ENCODE measurements around the gene AKAP8. TPM values are rescaled to one million over a fixed set of nuclear protein-coding genes. Genes with fewer than 3 reads are reported as not detected.

AKAP8 gene
- total RNA-seq, 1 experiment from 2014 or later, result 50.8 TPM

DNA sequence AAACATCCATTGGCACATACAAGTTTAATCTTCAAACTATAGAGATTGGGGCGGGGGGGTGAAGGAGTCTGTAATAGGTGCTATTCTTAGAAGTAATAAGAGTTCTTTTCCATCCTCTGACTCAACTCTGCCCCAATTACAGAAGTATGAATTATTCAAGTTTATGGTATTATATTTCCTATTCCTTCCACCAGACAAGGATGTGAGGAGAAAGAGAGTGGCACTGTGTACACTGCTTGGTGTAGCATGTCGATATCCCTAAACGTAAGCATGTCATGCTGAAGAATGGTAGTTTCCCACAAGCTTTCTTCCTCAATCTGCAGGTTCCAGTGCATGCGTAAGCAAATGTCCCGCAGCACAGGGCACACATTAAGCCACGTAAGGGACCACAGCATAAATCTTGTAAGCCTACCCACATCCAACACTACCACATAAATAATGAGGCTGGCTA is 61.3 kb downstream of the AKAP8 start:
- Histone ChIP-seq H3K36me3 (ENCODE audit: control insufficient read depth, insufficient read depth, low read length) (no peaks in the 10 kb centered on the region), H3K27me3 (ENCODE audit: control insufficient read depth, insufficient read depth, low read length) (no peaks in the 10 kb centered on the region), H3K4me3 (ENCODE audit: low read depth in 2 of 2, low read length in 2 of 2) (no peak overlapping the region), H3K9me3 (ENCODE audit: control insufficient read depth, insufficient read depth, low read depth, low read length) (no peaks in the 10 kb centered on the region), H3K4me1 (ENCODE audit: control insufficient read depth, insufficient read depth, low read length) (peaks cover 29% of the 10 kb centered on the region), H3K27ac (ENCODE audit: low read length) (no peak overlapping the region)
- ChIA-PET POLR2A (no interaction called here), CTCF (no interaction called here)
- in situ Hi-C loops (cut with HindIII; ENCODE audit: low pct_unique_long_range_greater_than_20kb, low sequenced_read_pairs), result no loop called here
- intact Hi-C loops (cut with micrococcal nuclease; ENCODE audit: unreplicated experiment), result no loop called here
- no peak for ATAC-seq
- no TSS peak for BruUV-seq (replicated peaks)
- no peak for TF ChIP-seq CTCF (IDR thresholded peaks at IDR 0.05)
- no peak for TF ChIP-seq TCF7L2 (IDR thresholded peaks at IDR 0.05; ENCODE audit: low read depth, low read length)
- TF ChIP-seq POLR2AphosphoS5 (IDR thresholded peaks at IDR 0.05; ENCODE audit: low read depth, low read length), result no peak
- no peak for TF ChIP-seq REST (IDR thresholded peaks at IDR 0.05; ENCODE audit: insufficient read depth in 1 of 2, low read depth in 2 of 2, low read length in 1 of 2)
- TF ChIP-seq SIN3A (IDR thresholded peaks at IDR 0.05; ENCODE audit: borderline replicate concordance, insufficient read depth, low read depth, low read length), result no peak
- DNase-seq (ENCODE audit: low read depth, low spot score), result no peak

DNA sequence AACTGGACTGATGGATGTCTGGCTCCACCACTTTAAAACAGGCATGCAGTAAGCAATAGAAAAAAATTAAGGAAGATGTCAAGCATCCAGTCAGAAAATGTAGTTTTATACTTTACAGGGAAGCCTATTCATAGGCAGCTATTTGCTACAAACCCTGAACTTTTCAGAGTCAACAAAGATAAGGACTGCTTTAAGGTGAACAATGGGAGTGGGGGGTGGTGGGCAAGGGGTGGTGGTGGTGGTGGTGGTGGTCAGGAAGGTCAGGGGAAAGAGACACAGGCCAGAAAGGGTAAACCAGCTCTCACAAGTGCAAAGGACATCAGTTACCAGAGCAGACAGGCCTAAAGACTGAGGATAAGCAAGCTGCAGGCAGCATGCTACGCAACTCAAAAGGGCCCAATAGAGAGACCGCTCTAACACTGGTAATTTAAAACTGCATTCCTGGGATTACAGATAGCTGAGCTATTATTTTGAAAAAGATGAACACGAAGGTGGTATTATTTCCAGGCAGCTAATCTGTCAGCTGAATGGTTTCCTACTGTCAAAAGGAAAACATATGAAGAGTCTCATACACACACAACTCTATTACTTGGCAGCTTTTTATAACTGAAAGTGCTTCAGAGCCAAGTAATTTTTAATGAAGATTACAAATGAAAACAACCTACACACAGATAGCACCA is 62.1 kb downstream of the AKAP8 start:
- no peak overlapping the region for H3K27ac ChIP-seq (ENCODE audit: low read length)
- ChIA-PET POLR2A (interaction anchor here (1.2 kb wide), 1 partner anchor 12 kb away, joined by 3 read pairs; no protein-coding TSS in a partner anchor), CTCF (no interaction called here)
- no peaks in the 10 kb centered on the region for H3K36me3 ChIP-seq (ENCODE audit: control insufficient read depth, insufficient read depth, low read length)
- DNase-seq (ENCODE audit: low read depth, low spot score) (no peak), ATAC-seq (no peak)
- H3K4me1 ChIP-seq (ENCODE audit: control insufficient read depth, insufficient read depth, low read length), result peaks cover 26% of the 10 kb centered on the region
- no TSS peak for BruUV-seq (replicated peaks)
- TF ChIP-seq TCF7L2 (IDR thresholded peaks at IDR 0.05; ENCODE audit: low read depth, low read length), result no peak
- TF ChIP-seq SIN3A (IDR thresholded peaks at IDR 0.05; ENCODE audit: borderline replicate concordance, insufficient read depth, low read depth, low read length), result no peak
- TF ChIP-seq CTCF (IDR thresholded peaks at IDR 0.05), result no peak
- no peak for TF ChIP-seq POLR2AphosphoS5 (IDR thresholded peaks at IDR 0.05; ENCODE audit: low read depth, low read length)
- no peak for TF ChIP-seq REST (IDR thresholded peaks at IDR 0.05; ENCODE audit: insufficient read depth in 1 of 2, low read depth in 2 of 2, low read length in 1 of 2)
- H3K4me3 ChIP-seq (ENCODE audit: low read depth in 2 of 2, low read length in 2 of 2), result no peak overlapping the region
- no peaks in the 10 kb centered on the region for H3K9me3 ChIP-seq (ENCODE audit: control insufficient read depth, insufficient read depth, low read depth, low read length)
- no peaks in the 10 kb centered on the region for H3K27me3 ChIP-seq (ENCODE audit: control insufficient read depth, insufficient read depth, low read length)
- intact Hi-C loops (cut with micrococcal nuclease; ENCODE audit: unreplicated experiment) (no loop called here), in situ Hi-C loops (cut with HindIII; ENCODE audit: low pct_unique_long_range_greater_than_20kb, low sequenced_read_pairs) (no loop called here)
